Osteoblast (primary cell): ENCODE measurements around the gene DPYSL3. TPM values are rescaled to one million over a fixed set of nuclear protein-coding genes. Genes with fewer than 3 reads are reported as not detected.

Experiments
- DNase-seq: peaks from one replicate; pipeline ENCODE4 v3.0.0; 2011; ENCODE audit warnings: low spot score, mixed read lengths; ENCODE audit not compliant: insufficient read length; ENCODE audit errors: missing footprints
- H2AFZ ChIP-seq: 2 replicates; pipeline ENCODE4 v1.6.0; 2011; ENCODE audit warnings: mild to moderate bottlenecking, low read length
- H3K27ac ChIP-seq: 2 replicates; pipeline ENCODE4 v1.5.1; 2011; ENCODE audit warnings: mild to moderate bottlenecking, low read depth, low read length, moderate library complexity
- H3K27me3 ChIP-seq: 2 replicates; pipeline ENCODE4 v1.6.0; 2012; ENCODE audit warnings: mild to moderate bottlenecking, control low read depth, inconsistent platforms, low read length, moderate library complexity; ENCODE audit not compliant: insufficient read depth
- H3K36me3 ChIP-seq: 2 replicates; pipeline ENCODE4 v1.5.1; 2011; ENCODE audit warnings: mild to moderate bottlenecking, low read length, control low read depth, moderate library complexity; ENCODE audit not compliant: insufficient read depth
- H3K4me1 ChIP-seq: 2 replicates; pipeline ENCODE4 v1.5.1; 2011; ENCODE audit warnings: mild to moderate bottlenecking, low read length, control low read depth, moderate library complexity; ENCODE audit not compliant: insufficient read depth
- H3K4me2 ChIP-seq: 2 replicates; pipeline ENCODE4 v1.6.0; 2011; ENCODE audit warnings: mild to moderate bottlenecking, low read length; ENCODE audit not compliant: insufficient read depth
- H3K4me3 ChIP-seq: fragments of 200-600 bp; sonication (generic); 3 replicates; pipeline ENCODE4 v1.5.1; 2012; ENCODE audit warnings: mild to moderate bottlenecking, low read length, inconsistent platforms; ENCODE audit not compliant: insufficient read depth
- H3K79me2 ChIP-seq: 2 replicates; pipeline ENCODE4 v1.6.0; 2012; ENCODE audit warnings: mild to moderate bottlenecking, low read length, control low read depth, inconsistent platforms; ENCODE audit not compliant: insufficient read depth
- H3K9me3 ChIP-seq: 2 replicates; pipeline ENCODE4 v1.5.1; 2011; ENCODE audit warnings: low read depth, low read length, control low read depth
- H4K20me1 ChIP-seq: 2 replicates; pipeline ENCODE4 v1.6.0; 2012; ENCODE audit warnings: mild to moderate bottlenecking, low read length, control low read depth; ENCODE audit not compliant: insufficient read depth
- CTCF ChIP-seq: IDR thresholded peaks from 2 replicates; pipeline ENCODE4 v1.5.1; 2011; ENCODE audit warnings: mild to moderate bottlenecking, low read depth, low read length, moderate library complexity; ENCODE audit errors: extremely low read depth
- total RNA-seq: library from RNA; depleted of rRNA; stranded (reverse); fragments of >200 nt; gene quantifications from 2 replicates; pipeline ENCODE4 v1.2.3, GENCODE V29; 2012

The DPYSL3 gene
- total RNA-seq, 1 donor, result 119 TPM

- Histone ChIP-seq H3K4me3 (peak overlapping the region; percentile 42), H4K20me1 (no peaks in the 10 kb centered on the region), H3K4me1 (peaks cover 51% of the 10 kb centered on the region), H2AFZ (no peak overlapping the region), H3K27me3 (no peaks in the 10 kb centered on the region), H3K27ac (peak overlapping the region; percentile 100), H3K4me2 (peak overlapping the region; percentile 74), H3K79me2 (peaks cover 15% of the 10 kb centered on the region), H3K9me3 (no peaks in the 10 kb centered on the region), H3K36me3 (no peaks in the 10 kb centered on the region)
- DNase-seq, result no peak
- TF ChIP-seq CTCF, result no peak
Observed at GRCh38 chr5:147484708-147485020, 25.2 kb downstream of the DPYSL3 start.

- peak overlapping the region; percentile 74 for H3K4me2 ChIP-seq
- peak overlapping the region; percentile 42 for H3K4me3 ChIP-seq
- peak; percentile 66 for DNase-seq
- H3K9me3 ChIP-seq, result no peaks in the 10 kb centered on the region
- H3K27me3 ChIP-seq, result no peaks in the 10 kb centered on the region
- H3K4me1 ChIP-seq, result peaks cover 55% of the 10 kb centered on the region
- H3K79me2 ChIP-seq, result peaks cover 20% of the 10 kb centered on the region
- no peaks in the 10 kb centered on the region for H3K36me3 ChIP-seq
- H3K27ac ChIP-seq, result peak overlapping the region; percentile 100
- H2AFZ ChIP-seq, result no peak overlapping the region
- no peak for TF ChIP-seq CTCF
- no peaks in the 10 kb centered on the region for H4K20me1 ChIP-seq
Observed at GRCh38 chr5:147483961-147484707, 25.7 kb downstream of the DPYSL3 start.

DNA sequence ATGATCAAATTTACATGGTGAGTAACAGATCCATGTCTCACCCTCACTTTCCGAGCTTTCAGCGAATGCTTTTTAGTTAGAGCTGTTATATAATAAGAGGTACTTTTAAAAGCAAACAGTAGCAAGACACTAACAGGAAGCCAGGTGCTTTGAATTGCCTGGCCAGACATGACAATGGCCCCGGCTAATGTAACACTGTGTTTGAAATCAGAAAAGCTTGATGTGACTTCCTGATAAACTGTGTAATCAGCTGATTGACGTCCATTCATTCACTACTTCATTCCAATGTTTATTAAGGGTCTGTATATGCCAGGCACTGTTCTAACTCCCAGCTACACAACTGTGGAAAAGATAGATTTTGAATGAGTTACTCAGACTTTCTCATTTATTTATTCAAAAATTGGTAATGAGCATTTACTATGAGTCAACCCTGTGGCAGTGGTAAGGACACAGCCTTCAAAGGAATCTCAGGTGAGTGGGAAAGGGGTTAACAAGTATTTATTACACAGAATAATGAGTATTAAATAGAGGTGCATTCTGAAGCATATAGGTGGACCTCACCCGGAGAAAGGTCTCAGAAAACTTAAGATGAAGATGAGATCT lies 26.6 kb downstream of the DPYSL3 start:
- no peak for TF ChIP-seq CTCF
- Histone ChIP-seq H3K4me1 (peaks cover 55% of the 10 kb centered on the region), H3K4me2 (no peak overlapping the region), H3K36me3 (no peaks in the 10 kb centered on the region), H3K4me3 (no peak overlapping the region), H2AFZ (no peak overlapping the region), H3K79me2 (peaks cover 26% of the 10 kb centered on the region), H4K20me1 (no peaks in the 10 kb centered on the region), H3K27ac (peak overlapping the region; percentile 100), H3K27me3 (no peaks in the 10 kb centered on the region), H3K9me3 (no peaks in the 10 kb centered on the region)
- DNase-seq, result no peak

DNA sequence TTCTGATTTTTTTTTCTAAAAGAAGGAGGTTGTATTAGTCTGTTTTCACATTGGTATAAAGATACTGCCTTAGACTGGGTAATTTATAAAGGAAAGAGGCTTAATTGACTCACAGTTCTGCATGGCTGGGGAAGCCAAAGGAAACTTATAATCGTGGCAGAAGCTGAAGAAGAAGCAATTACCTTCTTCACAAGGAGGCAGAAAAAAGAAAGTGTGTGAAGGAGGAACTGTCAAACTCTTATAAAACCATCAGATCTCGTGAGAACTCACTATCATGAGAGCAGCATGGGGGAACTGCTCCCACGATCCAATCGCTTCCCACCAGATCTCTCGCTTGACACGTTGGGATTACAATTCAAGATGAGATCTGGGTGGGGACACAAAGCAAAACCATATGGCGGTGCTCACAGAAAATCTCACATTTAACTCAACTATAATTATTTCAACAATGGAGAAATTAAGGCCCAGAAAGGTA lies 27.1 kb downstream of the DPYSL3 start:
- no peak overlapping the region for H2AFZ ChIP-seq
- no peaks in the 10 kb centered on the region for H4K20me1 ChIP-seq
- H3K9me3 ChIP-seq, result no peaks in the 10 kb centered on the region
- peaks cover 26% of the 10 kb centered on the region for H3K79me2 ChIP-seq
- no peak for DNase-seq
- H3K4me1 ChIP-seq, result peaks cover 55% of the 10 kb centered on the region
- H3K27me3 ChIP-seq, result no peaks in the 10 kb centered on the region
- H3K36me3 ChIP-seq, result no peaks in the 10 kb centered on the region
- TF ChIP-seq CTCF, result no peak
- peak overlapping the region; percentile 100 for H3K27ac ChIP-seq
- no peak overlapping the region for H3K4me2 ChIP-seq
- no peak overlapping the region for H3K4me3 ChIP-seq
